ENCODE results near the gene ME1.

GRCh38 chr6:83221276-83221675, 209.6 kb downstream of the ME1 start:
- TF ChIP-seq CTCF (IDR thresholded peaks at IDR 0.05; ENCODE audit: poor library complexity) (no peak), EZH2phosphoT487 (IDR thresholded peaks at IDR 0.05; ENCODE audit: low read depth, severe bottlenecking, unreplicated experiment) (no peak)
